ENCODE data around the gene PNKD.
"Not testable (repeated sequence)": the region's sequence is repeated elsewhere in the genome, so short reads cannot be mapped to it uniquely, and the experiment has no call there.

The PNKD gene

DNA sequence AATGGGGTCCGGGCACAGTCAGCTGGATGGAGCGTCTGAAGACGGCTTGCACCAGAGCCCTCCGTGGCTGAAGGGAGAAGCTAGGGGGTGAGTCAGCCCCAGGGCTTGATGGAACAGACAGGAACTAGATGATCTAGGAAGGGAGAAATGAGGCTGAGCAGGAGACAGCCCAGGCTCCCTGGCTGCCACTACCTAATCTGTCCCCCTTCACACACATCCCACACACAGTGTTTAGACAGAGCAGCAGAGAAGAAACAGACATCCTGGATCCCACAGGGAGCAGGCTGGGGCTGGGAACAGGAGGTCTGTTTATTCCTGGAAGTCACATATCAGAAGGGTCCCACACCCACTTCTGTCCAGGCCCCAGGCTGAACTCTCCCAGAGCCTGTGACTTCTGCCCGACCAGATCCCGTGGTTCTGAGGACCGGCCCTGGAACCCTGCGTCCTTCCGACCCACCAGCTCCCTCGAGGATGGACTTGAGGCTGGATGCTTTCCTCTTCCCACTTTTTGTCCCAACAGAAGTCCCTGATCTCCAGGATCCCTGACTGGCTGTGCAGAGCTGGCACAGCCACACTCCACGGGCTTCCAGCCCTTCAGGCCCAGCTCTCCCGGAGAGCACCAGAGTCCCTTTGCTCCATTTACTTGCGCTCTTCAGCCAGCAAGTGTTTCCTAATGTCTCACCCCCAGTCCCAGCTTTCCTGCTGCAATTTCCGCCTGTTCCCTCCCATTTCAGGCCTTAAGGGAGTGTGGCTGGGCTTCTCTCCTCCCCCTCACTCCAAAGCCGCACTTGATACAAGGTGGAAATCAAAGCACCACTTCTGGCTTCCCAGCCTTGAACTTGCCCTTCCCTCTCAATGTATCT, 11.0 kb upstream of the PNKD start:
- no peak for DNase-seq

GRCh38 chr2:218260166-218260565, 10.2 kb upstream of the PNKD start:
- DNase-seq: no peak

GRCh38 chr2:218260742-218261422, 9.4 kb upstream of the PNKD start, which contains the start of gene GPBAR1:
Gene GPBAR1 (plus strand): TSS chr2:218261015. CDS start chr2:218262725, 1,710 bp downstream.
- DNase-seq: no peak

DNA sequence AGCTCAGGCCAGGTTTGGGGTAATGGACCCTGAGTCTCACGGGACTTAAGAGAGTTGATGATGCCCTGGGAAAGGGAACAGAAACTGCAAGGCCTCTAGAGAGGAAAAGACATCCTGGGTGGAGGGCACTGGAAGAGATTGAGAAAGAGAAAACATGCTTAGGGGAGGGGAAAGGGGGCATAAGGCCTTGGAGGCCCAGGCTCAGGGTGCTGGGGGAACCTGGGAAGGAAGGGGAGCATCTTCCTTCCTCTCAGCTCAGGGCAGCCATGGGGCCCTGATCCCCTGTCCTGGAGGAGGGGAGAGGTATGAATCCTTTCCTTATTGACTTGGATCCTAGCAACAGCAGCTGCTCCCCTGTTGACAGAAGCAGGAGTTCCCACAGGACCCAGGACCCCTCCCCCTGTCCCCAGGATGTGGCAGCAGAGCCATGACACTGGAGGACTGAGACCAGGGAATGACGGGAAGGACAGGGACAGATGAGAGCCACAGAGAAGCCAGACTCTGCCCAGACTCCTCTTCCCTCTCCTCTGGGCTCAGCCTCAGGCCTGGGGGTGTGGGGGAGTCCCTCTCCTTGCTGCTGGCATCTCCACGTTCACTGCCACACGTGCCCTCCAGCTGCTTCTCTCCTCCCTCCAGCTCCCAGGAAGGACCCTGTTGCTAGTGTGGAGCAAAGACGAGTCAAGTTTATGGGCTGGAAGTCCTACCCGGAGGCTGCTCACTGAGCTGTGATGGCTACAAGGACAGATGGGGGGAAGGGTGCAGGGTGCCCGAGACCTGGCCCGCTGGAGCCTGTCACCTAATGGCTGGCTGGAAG, 8.7 kb upstream of the PNKD start:
- DNase-seq: no peak

DNA sequence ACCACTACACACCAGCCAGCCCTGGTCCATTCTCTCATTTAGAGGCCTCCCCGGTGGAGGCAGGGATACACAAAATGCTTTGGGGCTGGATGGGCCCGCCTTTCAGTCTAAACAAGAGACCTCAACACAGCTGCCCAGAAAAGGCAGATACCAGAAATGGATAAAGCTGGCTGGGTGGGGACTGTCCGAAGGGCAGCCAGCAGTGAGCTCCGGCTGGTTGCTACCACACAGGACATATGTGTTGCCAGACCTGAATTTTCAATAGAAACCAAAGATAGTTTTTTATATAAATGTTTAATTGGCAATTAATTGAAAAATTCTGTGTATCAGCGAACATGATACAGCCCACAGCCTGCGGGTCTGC, 8.1 kb upstream of the PNKD start:
- no peak for DNase-seq

- no peak for DNase-seq
Observed at GRCh38 chr2:218262631-218263586, 7.4 kb upstream of the PNKD start.

DNA sequence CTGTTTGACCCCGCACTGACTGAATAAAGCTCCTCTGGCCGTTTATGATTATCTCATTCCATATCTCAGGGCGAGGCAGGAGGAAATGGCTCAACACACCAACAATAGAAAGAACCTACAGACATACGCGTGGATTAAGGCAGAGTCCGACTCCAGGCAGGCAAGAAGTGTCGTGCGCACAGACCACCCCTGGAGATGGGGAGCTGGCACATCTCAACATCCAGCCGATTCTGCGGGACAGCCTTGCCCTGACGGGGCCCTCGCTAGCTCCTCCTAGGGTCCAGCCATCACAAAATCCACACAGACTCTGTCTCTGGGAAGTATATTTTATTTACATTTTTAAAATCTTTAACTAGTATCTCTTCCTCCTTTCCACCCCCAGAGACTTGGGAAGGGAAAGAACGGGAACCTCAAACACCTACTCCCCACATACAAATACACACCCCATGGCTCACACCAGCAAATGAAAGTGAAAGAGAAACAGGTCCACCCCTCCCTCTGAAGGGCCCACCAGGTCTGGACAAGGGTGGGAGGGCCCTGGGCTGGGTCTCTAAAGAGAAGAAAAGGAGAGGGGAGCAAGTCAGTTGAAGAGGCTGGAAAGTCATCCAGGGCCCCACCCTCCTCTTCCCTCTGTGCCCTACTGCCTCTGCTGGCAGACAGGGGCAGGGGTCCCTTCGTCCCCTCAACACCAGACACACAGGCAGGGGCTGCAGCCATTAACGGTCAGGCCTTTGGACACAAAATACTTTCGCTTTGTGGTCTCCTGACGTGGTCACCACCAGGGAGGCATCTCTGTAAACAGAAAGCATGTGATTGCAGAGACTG, 6.3 kb upstream of the PNKD start:
- DNase-seq: no peak

DNA sequence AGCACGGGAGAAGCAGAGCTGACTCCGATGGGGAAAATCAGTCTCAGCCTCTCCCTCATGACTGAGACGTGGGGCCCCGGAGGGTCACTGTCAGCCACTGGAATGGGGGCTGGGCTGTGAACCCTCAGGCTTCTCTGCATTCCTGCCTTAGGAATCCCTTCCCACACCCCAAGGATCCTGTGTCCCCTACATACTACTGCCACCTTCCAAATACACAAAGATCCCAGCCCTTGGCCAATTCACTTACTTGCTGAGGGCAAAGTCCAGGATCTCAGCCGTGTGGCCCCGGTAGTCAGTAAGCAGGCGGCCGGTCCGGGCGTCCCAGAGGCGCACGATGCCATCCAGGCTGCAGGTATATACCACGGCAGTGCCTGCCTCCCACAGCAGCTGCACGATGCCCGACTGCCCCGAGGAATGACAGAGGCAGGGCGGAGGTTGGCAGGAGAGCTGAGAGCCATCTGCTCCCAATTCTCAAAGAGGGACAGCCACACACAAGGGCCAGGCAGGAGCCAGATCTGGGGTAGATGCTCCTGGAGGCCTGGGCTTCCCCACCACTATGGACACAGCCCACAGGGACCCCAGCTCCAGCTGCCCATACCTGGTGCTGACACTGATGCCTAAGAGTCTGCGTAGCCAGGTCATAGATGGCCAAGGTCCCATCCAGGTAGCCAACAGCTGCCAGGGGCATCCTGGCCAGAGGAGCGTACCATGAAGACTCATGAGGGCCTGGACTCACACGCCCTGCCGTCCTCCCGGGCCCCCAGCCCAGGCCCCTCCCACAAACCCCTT, 5.4 kb upstream of the PNKD start:
- DNase-seq: no peak

DNA sequence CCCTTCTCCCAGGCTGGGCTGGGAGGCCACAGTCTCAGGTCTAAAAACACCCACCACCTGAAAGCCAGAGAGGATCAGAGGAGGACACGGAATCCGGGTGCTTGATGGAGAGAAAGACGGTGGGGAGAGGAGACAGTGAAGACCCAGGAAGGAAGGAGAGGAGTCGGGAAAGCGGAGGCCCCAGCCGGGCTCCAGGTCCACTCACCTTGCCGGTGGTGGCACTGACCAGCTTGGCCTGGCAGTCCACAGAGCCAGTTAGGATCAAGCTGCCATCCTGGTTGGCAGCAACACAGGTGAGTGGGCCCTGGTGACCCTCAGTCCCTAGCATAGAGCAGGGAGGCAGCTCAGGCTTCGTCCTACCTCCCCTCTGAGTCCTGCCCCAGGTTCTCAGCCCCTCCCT, 4.7 kb upstream of the PNKD start:
- DNase-seq: no peak

GRCh38 chr2:218266316-218266979, 3.9 kb upstream of the PNKD start:
- no peak for DNase-seq

- no peak for DNase-seq
Observed at GRCh38 chr2:218267259-218267658, 3.1 kb upstream of the PNKD start.

GRCh38 chr2:218270721-218271486, 585 bp downstream of the PNKD start:
- no peak for DNase-seq

- no peak for DNase-seq
Observed at GRCh38 chr2:218271487-218271797, 1.1 kb downstream of the PNKD start.

DNA sequence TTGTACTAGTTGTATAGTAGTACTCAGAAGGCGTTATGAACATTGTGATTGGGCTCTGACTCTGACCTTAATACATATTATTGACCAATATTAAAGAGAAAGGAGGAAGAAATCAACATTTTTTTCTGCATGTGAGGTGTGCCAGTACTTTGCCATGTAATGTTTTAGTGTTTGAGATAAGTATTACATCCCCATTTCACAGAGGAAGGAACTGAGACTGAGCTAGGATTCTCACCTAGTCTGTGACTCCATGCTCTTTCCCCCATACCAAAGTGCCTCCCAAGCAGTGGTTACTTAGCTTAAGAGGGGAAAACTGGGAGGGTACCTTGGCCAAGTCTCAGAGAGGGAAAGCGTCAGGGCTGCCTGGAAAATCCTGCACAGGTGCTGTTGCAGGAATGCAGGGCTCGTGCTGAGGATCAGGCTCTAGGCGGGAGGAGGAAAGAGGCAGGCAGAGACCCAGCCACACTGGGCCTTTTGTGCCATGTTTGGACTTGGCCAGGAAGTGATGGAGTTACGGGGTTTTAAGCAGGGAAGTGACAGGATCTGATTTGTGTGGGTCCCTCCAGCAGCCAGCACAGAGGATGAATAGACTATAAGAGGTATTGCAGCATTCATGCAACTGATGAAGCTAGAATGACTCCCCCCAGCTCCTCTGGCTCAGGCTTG, 1.7 kb downstream of the PNKD start:
- no peak for DNase-seq

DNA sequence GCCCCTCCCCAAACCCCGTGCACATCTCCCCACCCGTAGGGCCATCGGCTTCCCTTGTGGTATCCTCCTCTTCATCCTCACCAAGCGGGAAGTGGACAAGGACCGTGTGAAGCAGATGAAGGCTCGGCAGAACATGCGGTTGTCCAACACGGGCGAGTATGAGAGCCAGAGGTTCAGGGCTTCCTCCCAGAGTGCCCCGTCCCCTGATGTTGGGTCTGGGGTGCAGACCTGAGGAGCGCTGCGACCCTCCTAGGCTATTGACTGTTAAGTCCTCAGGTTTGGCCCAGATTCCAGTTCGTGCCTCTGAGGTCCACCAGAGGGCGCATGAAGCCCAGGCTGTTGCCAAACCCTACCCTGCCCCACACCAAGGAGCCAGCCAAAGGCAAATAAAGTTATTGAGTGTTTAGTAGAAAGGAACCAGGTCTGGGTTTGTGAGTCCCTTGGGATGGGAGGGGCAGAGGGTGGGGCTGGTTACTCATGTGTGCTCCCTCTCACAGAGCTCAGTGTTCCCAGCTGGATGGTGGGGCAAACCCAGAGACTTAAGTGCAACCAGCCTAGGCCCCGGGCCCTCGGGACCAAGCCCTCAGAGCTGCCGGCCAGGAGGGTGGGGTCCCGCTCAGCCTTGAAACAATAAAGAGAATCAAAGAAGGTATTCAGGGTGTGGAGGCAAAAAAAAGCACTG, 2.4 kb downstream of the PNKD start:
- DNase-seq: peak; percentile 9

GRCh38 chr2:218273214-218273907, 3.0 kb downstream of the PNKD start:
- not testable (repeated sequence) for DNase-seq

DNA sequence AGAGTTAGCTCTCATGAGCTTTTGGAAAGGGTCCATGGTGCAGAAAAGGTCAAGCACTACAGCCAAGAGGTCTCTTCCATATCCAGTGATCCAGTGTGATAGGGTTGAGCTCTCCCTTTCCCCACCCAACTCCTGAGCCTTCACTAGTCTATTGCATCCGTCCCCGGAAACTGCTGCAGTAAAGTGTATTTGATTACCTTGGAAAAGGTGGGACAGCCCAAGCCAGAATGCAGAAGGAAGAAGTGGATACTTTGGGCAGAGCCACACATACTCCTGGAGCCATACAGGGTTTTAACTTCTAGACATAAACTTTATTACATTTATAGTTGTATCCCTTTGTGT, 3.6 kb downstream of the PNKD start:
- no peak for DNase-seq

GRCh38 chr2:218274586-218274985, 4.3 kb downstream of the PNKD start:
- no peak for DNase-seq
